HG03045 (cell line): ENCODE data around the gene STIM2.

Source experiments
- ATAC-seq: cut with Tn5 transposase; IDR thresholded peaks from one replicate; pipeline ENCODE4 v1.9.1; 2021; ENCODE audit warnings: mild to moderate bottlenecking, moderate library complexity; ENCODE audit not compliant: unreplicated experiment

The STIM2 gene

GRCh38 chr4:26836539-26836938 lies 24.1 kb upstream of the STIM2 start:
- ATAC-seq: no peak

- ATAC-seq: no peak
Observed at GRCh38 chr4:26837993-26838842, 22.4 kb upstream of the STIM2 start.

- no peak for ATAC-seq
Observed at GRCh38 chr4:26839016-26839415, 21.6 kb upstream of the STIM2 start.

GRCh38 chr4:26839534-26839951 lies 21.1 kb upstream of the STIM2 start:
- no peak for ATAC-seq

GRCh38 chr4:26840786-26841185 lies 19.9 kb upstream of the STIM2 start:
- no peak for ATAC-seq

GRCh38 chr4:26842911-26843310 lies 17.7 kb upstream of the STIM2 start:
- no peak for ATAC-seq

GRCh38 chr4:26850528-26850927 lies 10.1 kb upstream of the STIM2 start:
- no peak for ATAC-seq

- ATAC-seq: no peak
Observed at GRCh38 chr4:26851129-26851528, 9.5 kb upstream of the STIM2 start.

GRCh38 chr4:26854701-26855100 lies 5.9 kb upstream of the STIM2 start:
- no peak for ATAC-seq

GRCh38 chr4:26856906-26857277 lies 3.7 kb upstream of the STIM2 start:
- ATAC-seq: no peak

- peak; percentile 57 for ATAC-seq
Observed at GRCh38 chr4:26857278-26858034, 3.2 kb upstream of the STIM2 start.

GRCh38 chr4:26858035-26858918 lies 2.4 kb upstream of the STIM2 start:
- ATAC-seq: no peak

- no peak for ATAC-seq
Observed at GRCh38 chr4:26858947-26859401, 1.7 kb upstream of the STIM2 start.

GRCh38 chr4:26859762-26860156 lies 882 bp upstream of the STIM2 start:
- no peak for ATAC-seq

GRCh38 chr4:26860922-26861433 lies 337 bp downstream of the STIM2 start:
- peak; percentile 22 for ATAC-seq

- ATAC-seq: peak; percentile 40
Observed at GRCh38 chr4:26861434-26862186, 969 bp downstream of the STIM2 start.

GRCh38 chr4:26862381-26862915 lies 1.8 kb downstream of the STIM2 start:
- ATAC-seq: no peak

- no peak for ATAC-seq
Observed at GRCh38 chr4:26863512-26863911, 2.9 kb downstream of the STIM2 start.

GRCh38 chr4:26864899-26865298 lies 4.3 kb downstream of the STIM2 start:
- ATAC-seq: no peak

GRCh38 chr4:26866203-26866602 lies 5.6 kb downstream of the STIM2 start:
- no peak for ATAC-seq
